K562 (cell line): ENCODE data around the gene PIK3C2B. TPM values are rescaled to one million over a fixed set of nuclear protein-coding genes. Genes with fewer than 3 reads are reported as not detected.

Source experiments
- ATAC-seq: fragments of 200-7000 bp; cut with Tn5 transposase; 3 replicates; pipeline ENCODE4 v1.9.1; 2020; ENCODE audit warnings: moderate library complexity
- BruUV-seq: library from RNA; stranded (reverse); fragments of 400-500 nt; replicated peaks from 2 replicates; lab custom pipeline; 2021; lab: Mats Ljungman, UMichigan
- CTCF ChIA-PET: fragments of 300-600 bp; formaldehyde crosslinking; extraction: SDS; loops from one replicate; lab custom pipeline; 2021; ENCODE audit warnings: low intra/inter-chr PET ratio; lab: Yijun Ruan, JAX
- POLR2A ChIA-PET: fragments of 300-600, 350-650 bp; sonication (Branson Sonifier 250); formaldehyde crosslinking; extraction: SDS; loops from one replicate; lab custom pipeline; 2021; ENCODE audit warnings: antibody characterized with exemption, inconsistent platforms; lab: Yijun Ruan, JAX
- DNase-seq, 4 experiments: peaks; one replicate each; pipeline versions ENCODE4 v3.0.0 to v3.0.0-alpha.2; 2011 to 2018; ENCODE audit warnings: low spot score in 3 of 4, mixed read lengths in 3 of 4; ENCODE audit errors: extremely low read depth in 1 of 4
- FAIRE-seq: peaks from 2 replicates; lab custom pipeline; 2011; peaks lifted over from hg19 to GRCh38; lab: Jason Lieb, UNC
- H2AFZ ChIP-seq: 2 replicates; pipeline ENCODE4 v1.6.0; 2011; ENCODE audit warnings: low read depth, low read length, control low read depth, inconsistent platforms
- H3K27ac ChIP-seq: fragments of 200-600 bp; 3 replicates; pipeline ENCODE4 v1.8.0; 2011; ENCODE audit warnings: low read depth, mild to moderate bottlenecking, control low read depth, inconsistent platforms, low read length, moderate library complexity, mixed read lengths; ENCODE audit errors: extremely low read depth
- H3K27me3 ChIP-seq, 2 experiments: fragments of 300-600 bp in 1 of 2; 2 replicates in 1 of 2; 3 replicates in 1 of 2; pipeline versions ENCODE4 v1.6.0 to v1.8.0; 2011; ENCODE audit warnings: inconsistent platforms in 2 of 2, low read length in 2 of 2, mild to moderate bottlenecking in 1 of 2, mixed read lengths in 1 of 2, moderate library complexity in 1 of 2; ENCODE audit not compliant: control insufficient read depth in 2 of 2, insufficient read depth in 2 of 2
- H3K36me3 ChIP-seq: fragments of 300-600 bp; 3 replicates; pipeline ENCODE4 v1.8.0; 2011; ENCODE audit warnings: mild to moderate bottlenecking, low read length, inconsistent platforms; ENCODE audit not compliant: control insufficient read depth, insufficient read depth
- H3K4me1 ChIP-seq, 2 experiments: fragments of 200-600 bp in 1 of 2; replicated peaks in 1 of 2; 2 replicates in 1 of 2; 3 replicates in 1 of 2; pipeline versions ENCODE4 v1.5.1 to v1.8.0; 2011; ENCODE audit warnings: inconsistent platforms in 2 of 2, low read length in 2 of 2, mild to moderate bottlenecking in 1 of 2, mixed read lengths in 1 of 2, moderate library complexity in 1 of 2; ENCODE audit not compliant: control insufficient read depth in 2 of 2, insufficient read depth in 2 of 2
- H3K4me2 ChIP-seq: 2 replicates; pipeline ENCODE4 v1.6.1; 2011; ENCODE audit warnings: low read length, control low read depth, inconsistent platforms, mixed read lengths; ENCODE audit not compliant: insufficient read depth
- H3K4me3 ChIP-seq: fragments of 200-600 bp; sonication (generic), shearing (Covaris generic); 2 replicates; pipeline ENCODE4 v1.5.1; 2016; ENCODE audit warnings: control low read depth, inconsistent platforms
- H3K79me2 ChIP-seq: fragments of 200-600 bp; 3 replicates; pipeline ENCODE4 v1.8.0; 2011; ENCODE audit warnings: low read length, inconsistent platforms; ENCODE audit not compliant: control insufficient read depth, insufficient read depth
- H3K9ac ChIP-seq, 2 experiments: 2 replicates each; pipeline versions ENCODE4 v1.6.0 to v1.6.1; 2011; ENCODE audit warnings: low read depth in 2 of 2, low read length in 2 of 2, control low read depth in 1 of 2, inconsistent platforms in 1 of 2, mild to moderate bottlenecking in 1 of 2, mixed read lengths in 1 of 2; ENCODE audit not compliant: insufficient read depth in 1 of 2
- H3K9me1 ChIP-seq: one replicate; pipeline ENCODE4 v1.6.0; 2011; ENCODE audit warnings: inconsistent platforms, mild to moderate bottlenecking, low read length, moderate library complexity; ENCODE audit not compliant: control insufficient read depth, insufficient read depth
- H3K9me3 ChIP-seq: replicated peaks from 2 replicates; pipeline ENCODE4 v1.5.1; 2011; ENCODE audit warnings: low read depth, low read length, inconsistent platforms; ENCODE audit not compliant: control insufficient read depth, insufficient read depth
- H4K20me1 ChIP-seq: replicated peaks from 2 replicates; pipeline ENCODE4 v1.6.1; 2011; ENCODE audit warnings: low read length, inconsistent platforms, mixed read lengths; ENCODE audit not compliant: control insufficient read depth, insufficient read depth
- BRCA1 ChIP-seq, 2 experiments: fragments of 450-650 bp in 1 of 2; sonication (generic) in 1 of 2; formaldehyde crosslinking in 1 of 2; IDR thresholded peaks; 2 replicates each; pipeline versions ENCODE4 v1.5.0 to v1.6.1; 2017 to 2020; ENCODE audit warnings: mild to moderate bottlenecking in 1 of 2, missing genetic modification reagents in 1 of 2
- CREB3 ChIP-seq: fragments of 450-650 bp; conservative IDR thresholded peaks from 2 replicates; pipeline ENCODE4 v1.6.1; 2016; ENCODE audit warnings: missing genetic modification characterization, low read depth, mild to moderate bottlenecking, missing compliant biosample characterization, moderate library complexity
- FOXK1 ChIP-seq: sonication (generic); formaldehyde crosslinking; IDR thresholded peaks from 2 replicates; pipeline ENCODE4 v1.8.0; 2022; ENCODE audit warnings: missing genetic modification reagents, mild to moderate bottlenecking, borderline replicate concordance
- PYGO2 ChIP-seq: fragments of 450-650 bp; IDR thresholded peaks from 2 replicates; pipeline ENCODE4 v1.6.1; 2016; ENCODE audit warnings: mild to moderate bottlenecking, missing genetic modification characterization, moderate library complexity, missing compliant biosample characterization
- ZBTB2 ChIP-seq: fragments of 450-650 bp; IDR thresholded peaks from 2 replicates; pipeline ENCODE4 v1.6.1; 2016; ENCODE audit warnings: antibody characterized with exemption
- ZNF41 ChIP-seq: fragments of 250-450 bp; sonication (Bioruptor Pico); conservative IDR thresholded peaks from 2 replicates; pipeline ENCODE4 v1.4.0; 2020; ENCODE audit warnings: mild to moderate bottlenecking
- WGBS: fragments of 100-300 bp; shearing (Covaris generic); methylation state at CpG from one replicate; pipeline ENCODE4 v1.1.6; 2016; ENCODE audit warnings: low coverage, mixed read lengths; ENCODE audit not compliant: insufficient coverage; ENCODE audit errors: missing lambda C conversion rate; 5-methylcytosine and 5-hydroxymethylcytosine counted together
- in situ Hi-C: fragments of 300-500 bp; cut with MboI; formaldehyde crosslinking; loops from 4 replicates; pipeline ENCODE4 v1.15.0; 2018; ENCODE audit warnings: inconsistent platforms, mixed read lengths
- intact Hi-C: fragments of 100-400 bp; cut with micrococcal nuclease; formaldehyde crosslinking; loops from 2 replicates; pipeline ENCODE4 v1.14.2; 2022
- polyA plus RNA-seq, 8 experiments: library from polyadenylated mRNA; depleted of rRNA in 4 of 8; stranded (reverse) in 5 of 8; unstranded in 3 of 8; fragments of >200 nt; fragmentation: Nextera tagmentation in 2 of 8; fragmentation: Illumina TruSeq in 1 of 8; extraction: Ambion mirVana in 2 of 8; extraction: Trizol in 1 of 8; gene quantifications; 2 replicates each; pipeline versions ENCODE4 v1.2.1 to v1.2.3, GENCODE V29; 2011 to 2014; ENCODE audit warnings: inconsistent platforms in 1 of 8, missing spikeins in 1 of 8
- total RNA-seq, 7 experiments: library from RNA; depleted of rRNA in 6 of 7; stranded (reverse); fragments of >200 nt in 6 of 7; fragmentation: Illumina TruSeq in 2 of 7; extraction: Trizol in 2 of 7; gene quantifications; 2 replicates each; pipeline versions ENCODE4 v1.2.1 to v1.2.3, GENCODE V29; 2011 to 2021; ENCODE audit warnings: low replicate concordance in 1 of 7

The PIK3C2B gene
- total and polyA plus RNA-seq, 9 of the 15 experiments (the other 6 are each of a cell fraction or from before 2014, with no cell fraction given), result 0.10 to 2.9 (median 0.72) TPM

GRCh38 chr1:204450461-204451257, 43.9 kb downstream of the PIK3C2B start:
- no peaks in the 10 kb centered on the region for H3K9me3 ChIP-seq
- 0 out of 2 replicates have a peak, but pooled peaks cover 5% of the 10 kb centered on the region for H4K20me1 ChIP-seq
- H3K36me3 ChIP-seq, result no peaks in the 10 kb centered on the region
- in situ Hi-C loops, result no loop called here
- no peak overlapping the region for H3K4me2 ChIP-seq
- no peaks in the 10 kb centered on the region for H3K9me1 ChIP-seq
- WGBS, result 28% methylated on average over 8 of the region's 8 CpGs
- FAIRE-seq, result no peak
- no TSS peak for BruUV-seq
- H3K79me2 ChIP-seq, result no peaks in the 10 kb centered on the region
- peaks cover 0 to 4% of the 10 kb centered on the region in 2 experiments; a peak in 1 of 5 replicates for H3K4me1 ChIP-seq
- ATAC-seq, result peak; percentile 37
- H3K27ac ChIP-seq, result no peak overlapping the region
- CTCF ChIA-PET, result interaction anchor here (1.1 kb wide), 1 partner anchor 19 kb away, joined by 3 read pairs; no protein-coding TSS in a partner anchor
- 0 out of 4 replicates have a peak overlapping the region, but pooled peaks of 1 of the 2 experiments have one; percentile 29 for H3K9ac ChIP-seq
- peaks cover 26 to 55% of the 10 kb centered on the region in 2 experiments for H3K27me3 ChIP-seq
- DNase-seq, result peak in 2 of 4 experiments; percentile 49 to 52
- no peak overlapping the region for H2AFZ ChIP-seq
- TF ChIP-seq ZBTB2, result no peak
- no peak for TF ChIP-seq ZNF41
- TF ChIP-seq PYGO2 (tag), result no peak
- no peak for TF ChIP-seq BRCA1 (IDR thresholded peaks at IDR 0.05)
- TF ChIP-seq BRCA1 (CRISPR knock-in tag; IDR thresholded peaks at IDR 0.05), result no peak
- no peak for TF ChIP-seq FOXK1 (CRISPR knock-in tag)
- TF ChIP-seq CREB3 (tag), result no peak
- TF ChIP-seq, all 486 proteins: peak for 0
- POLR2A ChIA-PET, result interaction anchor here (0.6 to 1.6 kb wide), 6 partner anchors 9 to 108 kb away, joined by 3 to 5 read pairs (median 3); no protein-coding TSS in a partner anchor
- no peak overlapping the region for H3K4me3 ChIP-seq
- intact Hi-C loops, result no loop called here
